SU-DHL-6 (cell line): ENCODE measurements around the gene CDK6.

ENCODE experiments used
- H2AFZ ChIP-seq: fragments of 200-600 bp; sonication (generic); 2 replicates; pipeline ENCODE4 v1.6.1; 2014; ENCODE audit warnings: low read depth, mild to moderate bottlenecking, moderate library complexity, mixed read lengths, antibody characterized with exemption, low read length; ENCODE audit not compliant: severe bottlenecking
- H3F3A ChIP-seq: fragments of 200-600 bp; shearing (Covaris generic); 2 replicates; pipeline ENCODE4 v1.6.0; 2016; ENCODE audit warnings: antibody characterized with exemption, mild to moderate bottlenecking; ENCODE audit not compliant: insufficient read depth
- H3K27ac ChIP-seq: fragments of 200-600 bp; sonication (generic); 2 replicates; pipeline ENCODE4 v1.5.1; 2016; ENCODE audit warnings: low read depth, mild to moderate bottlenecking, low read length, moderate library complexity, mixed read lengths
- H3K27me3 ChIP-seq: fragments of 200-600 bp; sonication (generic), shearing (Covaris generic); 2 replicates; pipeline ENCODE4 v1.6.0; 2014; ENCODE audit warnings: mild to moderate bottlenecking, low read length
- H3K36me3 ChIP-seq: fragments of 200-600 bp; sonication (generic); 2 replicates; pipeline ENCODE4 v1.6.1; 2014; ENCODE audit warnings: mild to moderate bottlenecking, low read length, mixed read lengths
- H3K4me2 ChIP-seq: fragments of 300-600, 200-600 bp; shearing (Covaris generic), sonication (generic); 2 replicates; pipeline ENCODE4 v1.6.0; 2014; ENCODE audit warnings: low read length, low read depth, mild to moderate bottlenecking; ENCODE audit not compliant: poor library complexity, severe bottlenecking
- H3K4me3 ChIP-seq: fragments of 200-600 bp; sonication (generic); 2 replicates; pipeline ENCODE4 v1.5.1; 2014; ENCODE audit warnings: antibody characterized with exemption, low read length, mild to moderate bottlenecking, mixed read lengths; ENCODE audit not compliant: insufficient read depth, poor library complexity, severe bottlenecking
- H3K79me2 ChIP-seq: fragments of 200-600 bp; sonication (generic); 2 replicates; pipeline ENCODE4 v1.6.1; 2014; ENCODE audit warnings: mild to moderate bottlenecking, low read length, moderate library complexity; ENCODE audit not compliant: insufficient read depth
- H3K9ac ChIP-seq: fragments of 200-600 bp; sonication (generic); 2 replicates; pipeline ENCODE4 v1.7.0; 2014; ENCODE audit warnings: mild to moderate bottlenecking, low read length
- H3K9me2 ChIP-seq: fragments of 200-600 bp; sonication (generic); replicated peaks from 2 replicates; pipeline ENCODE4 v1.6.1; 2014; ENCODE audit warnings: low read length; ENCODE audit not compliant: insufficient read depth
- H3K9me3 ChIP-seq: fragments of 200-600 bp; sonication (generic); 2 replicates; pipeline ENCODE4 v1.6.1; 2014; ENCODE audit warnings: low read length, mixed read lengths; ENCODE audit not compliant: insufficient read depth
- H4K20me1 ChIP-seq: fragments of 200-600 bp; sonication (generic); 2 replicates; pipeline ENCODE4 v1.6.1; 2014; ENCODE audit warnings: low read depth, mild to moderate bottlenecking, antibody characterized with exemption, low read length, moderate library complexity, mixed read lengths
- CTCF ChIP-seq: fragments of 200-600 bp; sonication (generic); IDR thresholded peaks from one replicate; pipeline ENCODE4 v1.5.1; 2017; ENCODE audit warnings: antibody characterized with exemption, mild to moderate bottlenecking, low read length, moderate library complexity; ENCODE audit not compliant: insufficient read depth, poor library complexity, severe bottlenecking
- EZH2phosphoT487 ChIP-seq: fragments of 200-600 bp; sonication (generic), shearing (Covaris generic); conservative IDR thresholded peaks from 2 replicates; pipeline ENCODE4 v1.6.1; 2018; ENCODE audit warnings: mild to moderate bottlenecking, antibody characterized with exemption, low read length, moderate library complexity, mixed read lengths

CDK6 gene

GRCh38 chr7:92824901-92825480, 11.4 kb downstream of the CDK6 start:
- H2AFZ ChIP-seq = no peak overlapping the region
- H3K9me2 ChIP-seq = no peaks in the 10 kb centered on the region
- no peak for TF ChIP-seq EZH2phosphoT487
- no peak overlapping the region for H3K9ac ChIP-seq
- no peaks in the 10 kb centered on the region for H3K9me3 ChIP-seq
- peaks cover 91% of the 10 kb centered on the region for H3K79me2 ChIP-seq
- H3F3A ChIP-seq = peaks cover 3% of the 10 kb centered on the region; the same call in 1 of the 2 replicates
- H3K4me2 ChIP-seq = peak overlapping the region; percentile 3
- H3K27me3 ChIP-seq = no peaks in the 10 kb centered on the region
- H3K36me3 ChIP-seq = no peaks in the 10 kb centered on the region
- no peak overlapping the region for H3K27ac ChIP-seq
- no peak overlapping the region for H3K4me3 ChIP-seq
- 0 out of 2 replicates have a peak, but pooled peaks cover 11% of the 10 kb centered on the region for H4K20me1 ChIP-seq

GRCh38 chr7:92824450-92824849, 11.9 kb downstream of the CDK6 start:
- Histone ChIP-seq H4K20me1 (0 out of 2 replicates have a peak, but pooled peaks cover 11% of the 10 kb centered on the region), H3K4me3 (no peak overlapping the region), H3K9me3 (no peaks in the 10 kb centered on the region), H3K4me2 (peak overlapping the region; percentile 3), H3K79me2 (peaks cover 91% of the 10 kb centered on the region), H3K36me3 (no peaks in the 10 kb centered on the region), H2AFZ (no peak overlapping the region), H3K27me3 (no peaks in the 10 kb centered on the region), H3K9me2 (no peaks in the 10 kb centered on the region), H3K27ac (no peak overlapping the region), H3K9ac (no peak overlapping the region), H3F3A (peaks cover 5% of the 10 kb centered on the region)
- TF ChIP-seq CTCF (no peak), EZH2phosphoT487 (no peak)

- Histone ChIP-seq H3K9ac (no peak overlapping the region), H3K27me3 (no peaks in the 10 kb centered on the region), H3K79me2 (peaks cover 96% of the 10 kb centered on the region), H3K4me2 (no peak overlapping the region), H3K4me3 (no peak overlapping the region), H3K9me3 (no peaks in the 10 kb centered on the region), H3K9me2 (no peaks in the 10 kb centered on the region), H4K20me1 (0 out of 2 replicates have a peak, but pooled peaks cover 11% of the 10 kb centered on the region), H3K36me3 (no peaks in the 10 kb centered on the region), H2AFZ (no peak overlapping the region), H3F3A (peaks cover 7% of the 10 kb centered on the region), H3K27ac (no peak overlapping the region)
- no peak for TF ChIP-seq EZH2phosphoT487
- no peak for TF ChIP-seq CTCF
Observed at GRCh38 chr7:92823042-92823441, 13.3 kb downstream of the CDK6 start.

GRCh38 chr7:92820191-92820590, 16.2 kb downstream of the CDK6 start:
- Histone ChIP-seq H3K4me3 (no peak overlapping the region), H3K27me3 (no peaks in the 10 kb centered on the region), H3K36me3 (peaks cover 13% of the 10 kb centered on the region; the same call in 1 of the 2 replicates), H3K79me2 (peaks cover 98% of the 10 kb centered on the region), H3F3A (peaks cover 7% of the 10 kb centered on the region), H2AFZ (no peak overlapping the region), H3K9ac (no peak overlapping the region), H3K9me3 (peaks cover 5% of the 10 kb centered on the region; the same call in 1 of the 2 replicates), H4K20me1 (0 out of 2 replicates have a peak, but pooled peaks cover 4% of the 10 kb centered on the region), H3K9me2 (no peaks in the 10 kb centered on the region), H3K27ac (no peak overlapping the region), H3K4me2 (no peak overlapping the region)
- TF ChIP-seq EZH2phosphoT487 (no peak), CTCF (no peak)
